ENCODE results near the gene RTP3.

RTP3 gene

GRCh38 chr3:46540550-46540949 is 42.8 kb downstream of the RTP3 start:
- H3K27me3 Mint-ChIP-seq (ENCODE audit: low read depth): peaks cover 13% of the 10 kb centered on the region
- H3K4me1 Mint-ChIP-seq: peaks cover 4% of the 10 kb centered on the region
- no peaks in the 10 kb centered on the region for H3K9me3 Mint-ChIP-seq
- H3K4me3 Mint-ChIP-seq: no peak overlapping the region
- no peaks in the 10 kb centered on the region for H3K36me3 Mint-ChIP-seq (ENCODE audit: low read depth)
- H3K27ac Mint-ChIP-seq: no peak overlapping the region
- no peak for TF ChIP-seq CTCF (IDR thresholded peaks at IDR 0.05; ENCODE audit: unreplicated experiment in 3 of 3)

- peaks cover 4% of the 10 kb centered on the region for H3K4me1 Mint-ChIP-seq
- no peak overlapping the region for H3K4me3 Mint-ChIP-seq
- no peak for TF ChIP-seq CTCF (IDR thresholded peaks at IDR 0.05; ENCODE audit: unreplicated experiment in 3 of 3)
- H3K27me3 Mint-ChIP-seq (ENCODE audit: low read depth): peaks cover 20% of the 10 kb centered on the region
- no peaks in the 10 kb centered on the region for H3K36me3 Mint-ChIP-seq (ENCODE audit: low read depth)
- no peaks in the 10 kb centered on the region for H3K9me3 Mint-ChIP-seq
- no peak overlapping the region for H3K27ac Mint-ChIP-seq
Measured at GRCh38 chr3:46541835-46542234, 44.1 kb downstream of the RTP3 start.

- peaks cover 4% of the 10 kb centered on the region for H3K4me1 Mint-ChIP-seq
- peaks cover 20% of the 10 kb centered on the region for H3K27me3 Mint-ChIP-seq (ENCODE audit: low read depth)
- TF ChIP-seq CTCF (IDR thresholded peaks at IDR 0.05; ENCODE audit: unreplicated experiment in 3 of 3): no peak
- H3K4me3 Mint-ChIP-seq: no peak overlapping the region
- H3K9me3 Mint-ChIP-seq: no peaks in the 10 kb centered on the region
- H3K36me3 Mint-ChIP-seq (ENCODE audit: low read depth): no peaks in the 10 kb centered on the region
- no peak overlapping the region for H3K27ac Mint-ChIP-seq
Measured at GRCh38 chr3:46542344-46542743, 44.6 kb downstream of the RTP3 start.

- H3K36me3 Mint-ChIP-seq (ENCODE audit: low read depth): no peaks in the 10 kb centered on the region
- peaks cover 4% of the 10 kb centered on the region for H3K4me1 Mint-ChIP-seq
- TF ChIP-seq CTCF (IDR thresholded peaks at IDR 0.05; ENCODE audit: unreplicated experiment in 3 of 3): no peak
- peaks cover 20% of the 10 kb centered on the region for H3K27me3 Mint-ChIP-seq (ENCODE audit: low read depth)
- H3K27ac Mint-ChIP-seq: no peak overlapping the region
- no peak overlapping the region for H3K4me3 Mint-ChIP-seq
- no peaks in the 10 kb centered on the region for H3K9me3 Mint-ChIP-seq
Measured at GRCh38 chr3:46542801-46543201, 45.0 kb downstream of the RTP3 start.

- Mint-ChIP-seq H3K9me3 (peaks cover 3% of the 10 kb centered on the region), H3K4me1 (no peaks in the 10 kb centered on the region), H3K27ac (no peak overlapping the region), H3K27me3 (ENCODE audit: low read depth) (peaks cover 20% of the 10 kb centered on the region), H3K4me3 (no peak overlapping the region), H3K36me3 (ENCODE audit: low read depth) (no peaks in the 10 kb centered on the region)
- no peak for TF ChIP-seq CTCF (IDR thresholded peaks at IDR 0.05; ENCODE audit: unreplicated experiment in 3 of 3)
Measured at GRCh38 chr3:46544771-46545503, 47.2 kb downstream of the RTP3 start.
